ENCODE measurements around the gene FAM241B.

The FAM241B gene

GRCh38 chr10:69656742-69657269 is 26.8 kb downstream of the FAM241B start:
- DNase-seq (ENCODE audit: extremely low spot score): no peak
- POLR2A ChIA-PET: no interaction called here
- no peak for TF ChIP-seq CTCF (IDR thresholded peaks at IDR 0.05; ENCODE audit: control extremely low read depth, extremely low read depth, low read depth, missing control alignments)
- CTCF ChIA-PET: no interaction called here

DNA sequence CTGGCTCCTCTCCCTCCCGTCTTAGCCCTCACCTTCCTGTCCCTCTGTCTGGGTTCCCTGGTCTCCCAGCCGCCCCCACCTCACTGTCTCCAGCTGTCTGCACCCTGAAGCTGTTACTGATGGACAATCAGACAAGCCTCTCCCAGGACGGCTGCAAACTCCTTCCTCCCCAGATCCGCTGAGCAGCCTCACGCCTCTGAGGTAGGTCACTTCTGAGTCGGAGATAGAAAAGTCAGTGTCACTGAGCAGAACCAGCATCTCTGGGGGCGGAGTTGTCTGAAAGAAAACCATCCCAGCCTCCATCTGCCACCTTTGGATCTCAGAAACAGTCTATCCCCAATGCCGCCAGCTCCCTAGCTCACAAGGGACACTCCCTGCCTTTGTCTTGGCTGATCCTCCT is 27.4 kb downstream of the FAM241B start:
- ChIA-PET POLR2A (no interaction called here), CTCF (interaction anchor here (0.7 to 0.9 kb wide), 2 partner anchors 14 to 17 kb away, joined by 3 read pairs; no protein-coding TSS in a partner anchor)
- no peak for TF ChIP-seq CTCF (IDR thresholded peaks at IDR 0.05; ENCODE audit: control extremely low read depth, extremely low read depth, low read depth, missing control alignments)
- no peak for DNase-seq (ENCODE audit: extremely low spot score)

DNA sequence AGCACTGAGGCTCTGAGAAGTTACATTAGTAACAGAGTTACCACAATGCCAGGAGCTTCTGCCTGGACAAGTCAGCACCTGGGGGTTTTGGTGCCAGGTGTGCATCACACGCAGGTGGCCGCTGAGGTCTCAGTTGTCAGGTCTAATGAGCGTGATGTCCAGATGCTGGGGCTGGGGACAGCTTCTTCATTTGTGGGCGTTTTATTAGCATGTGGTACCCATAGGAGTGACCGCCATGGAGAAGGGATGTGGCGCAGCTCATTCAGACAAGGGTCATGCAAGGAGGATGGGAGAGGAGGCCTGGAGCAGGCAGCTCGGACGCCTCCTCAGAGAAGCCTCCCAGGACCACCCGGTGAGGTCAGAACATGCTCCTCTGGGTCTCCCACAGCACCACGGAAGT is 27.8 kb downstream of the FAM241B start:
- TF ChIP-seq CTCF (IDR thresholded peaks at IDR 0.05; ENCODE audit: control extremely low read depth, extremely low read depth, low read depth, missing control alignments): no peak
- DNase-seq (ENCODE audit: extremely low spot score): no peak
- CTCF ChIA-PET: interaction anchor here (0.7 to 0.9 kb wide), 2 partner anchors 15 to 17 kb away, joined by 3 read pairs; no protein-coding TSS in a partner anchor
- POLR2A ChIA-PET: no interaction called here

DNA sequence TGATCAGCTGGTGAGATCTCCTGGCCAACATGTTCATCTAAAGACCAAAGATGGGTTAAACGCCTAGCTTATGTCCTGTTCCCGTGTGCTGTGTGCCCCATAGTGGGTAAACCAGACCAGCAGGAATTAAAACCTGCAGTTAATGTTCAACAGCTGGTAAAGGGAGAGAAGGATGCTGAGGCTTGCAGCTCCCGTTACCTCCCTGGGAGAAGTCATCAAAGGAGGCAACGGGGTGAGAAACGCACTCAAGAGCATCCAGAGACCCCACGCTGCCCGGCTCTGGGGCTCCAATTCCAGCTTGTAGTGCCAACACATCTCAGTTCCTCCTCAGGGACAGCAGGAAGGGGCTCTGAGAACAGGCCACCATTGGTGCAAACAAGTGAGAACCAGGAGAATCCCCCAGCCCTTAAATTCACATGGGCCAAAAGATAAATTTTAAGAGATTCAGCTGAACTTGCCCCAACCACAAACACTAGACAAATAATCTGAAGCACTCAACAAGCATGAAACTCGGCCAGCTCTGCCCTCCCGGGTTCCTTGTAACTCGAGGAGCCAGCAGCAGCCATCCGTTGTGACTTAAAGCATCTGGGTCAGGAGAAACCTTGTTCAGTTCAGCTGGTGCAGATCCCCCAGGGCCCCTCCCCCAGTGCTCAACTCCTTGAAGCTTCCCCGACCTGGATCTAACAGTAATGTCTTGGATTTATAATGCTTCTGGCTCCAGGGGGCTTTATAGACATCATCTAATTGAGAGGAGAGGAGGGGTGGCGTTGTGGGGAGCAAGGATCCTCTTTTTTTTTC is 29.4 kb downstream of the FAM241B start:
- CTCF ChIA-PET: interaction anchor here (1.2 kb wide), 1 partner anchor 144 kb away, joined by 5 read pairs; no protein-coding TSS in a partner anchor
- TF ChIP-seq CTCF (IDR thresholded peaks at IDR 0.05; ENCODE audit: control extremely low read depth, extremely low read depth, low read depth, missing control alignments): no peak
- POLR2A ChIA-PET: no interaction called here
- no peak for DNase-seq (ENCODE audit: extremely low spot score)

DNA sequence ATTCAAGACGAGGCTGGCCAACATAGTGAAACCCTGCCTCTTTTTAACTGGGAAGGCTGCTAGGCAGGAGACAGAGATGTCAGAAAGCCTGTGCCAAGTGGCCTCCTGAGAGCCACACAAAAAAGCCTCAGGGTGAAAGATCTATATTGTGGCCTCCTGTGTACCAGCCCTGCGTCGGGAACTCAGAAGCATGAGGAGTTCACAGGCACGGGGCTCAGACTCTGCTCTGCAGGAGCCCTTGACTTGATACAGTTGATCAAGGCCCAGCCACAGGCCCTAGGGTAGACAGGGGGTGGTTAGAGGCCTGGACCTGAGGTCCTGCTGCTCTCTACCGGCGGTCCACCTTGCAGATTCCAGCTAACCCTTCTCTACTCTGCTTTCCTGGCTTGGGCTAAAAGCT is 30.2 kb downstream of the FAM241B start:
- no peak for DNase-seq (ENCODE audit: extremely low spot score)
- TF ChIP-seq CTCF (IDR thresholded peaks at IDR 0.05; ENCODE audit: control extremely low read depth, extremely low read depth, low read depth, missing control alignments): no peak
- ChIA-PET CTCF (interaction anchor here (1.2 to 1.3 kb wide), 2 partner anchors 15 to 254 kb away, joined by 3 to 5 read pairs; no protein-coding TSS in a partner anchor), POLR2A (no interaction called here)

GRCh38 chr10:69661414-69662172 is 31.5 kb downstream of the FAM241B start:
- ChIA-PET CTCF (interaction anchor here (0.7 to 1.8 kb wide), 5 partner anchors 12 to 253 kb away, joined by 3 to 5 read pairs (median 3); no protein-coding TSS in a partner anchor), POLR2A (no interaction called here)
- DNase-seq (ENCODE audit: extremely low spot score): no peak
- TF ChIP-seq CTCF (IDR thresholded peaks at IDR 0.05; ENCODE audit: control extremely low read depth, extremely low read depth, low read depth, missing control alignments): no peak
